ENCODE results near the gene CNTNAP5. TPM values are rescaled to one million over a fixed set of nuclear protein-coding genes. Genes with fewer than 3 reads are reported as not detected.

CNTNAP5 gene
- total and polyA plus RNA-seq, 2 of the 8 experiments (the other 6 are each of a cell fraction or from before 2014, with no cell fraction given), result 0.11 to 0.76 TPM

DNA sequence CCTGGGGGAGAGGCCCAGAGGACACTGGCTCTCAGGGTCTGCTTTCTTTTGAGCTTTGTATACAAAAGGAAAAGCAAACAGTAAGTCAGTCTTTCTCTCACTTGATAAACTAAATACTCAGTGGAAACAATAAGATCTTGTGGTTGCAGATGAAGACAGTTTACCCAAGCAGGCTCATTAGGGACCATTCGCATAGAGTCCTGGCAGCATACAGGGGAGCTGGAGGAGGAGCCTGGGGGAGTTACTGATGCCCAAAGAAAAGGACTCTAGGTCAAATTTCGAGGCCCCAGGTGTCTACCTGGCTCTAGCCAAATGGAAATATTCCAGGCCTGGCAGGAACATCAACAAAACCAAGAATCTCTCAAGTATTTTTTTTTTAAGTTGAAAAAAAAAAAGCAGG, 225.3 kb downstream of the CNTNAP5 start:
- Histone ChIP-seq H3K79me2 (ENCODE audit: control insufficient read depth in 1 of 2, insufficient read depth in 2 of 2, low read length in 2 of 2) (no peaks in the 10 kb centered on the region), H3K4ac (replicated peaks; ENCODE audit: insufficient read length, low read depth, low read length) (no peak overlapping the region), H3K4me1 (replicated peaks in 1 of 4; ENCODE audit: control insufficient read depth in 3 of 4, insufficient read depth in 4 of 4, low read length in 3 of 4) (peaks cover 0 to 2% (median 0%) of the 10 kb centered on the region in 4 experiments; a peak in 1 of 7 replicates), H3K4me2 (ENCODE audit: insufficient read depth in 1 of 2, low read depth in 2 of 2, low read length in 2 of 2) (no peak overlapping the region), H4K8ac (ENCODE audit: extremely low read depth, insufficient read depth, low read length) (no peak overlapping the region), H2BK15ac (ENCODE audit: low read length) (no peak overlapping the region), H4K91ac (replicated peaks; ENCODE audit: insufficient read length, low read length) (no peak overlapping the region), H3K36me3 (ENCODE audit: control insufficient read depth in 2 of 4, insufficient read depth in 4 of 4, low read length in 3 of 4) (no peaks in the 10 kb centered on the region), H4K20me1 (replicated peaks in 1 of 2; ENCODE audit: control insufficient read depth in 1 of 2, insufficient read depth in 2 of 2, low read length in 2 of 2) (no peaks in the 10 kb centered on the region), H2AK5ac (ENCODE audit: low read depth, low read length) (no peak overlapping the region), H3K23ac (ENCODE audit: insufficient read length) (no peak overlapping the region), H3K27ac (ENCODE audit: low read depth, low read length) (no peak overlapping the region), H3K23me2 (ENCODE audit: low read depth, low read length) (no peaks in the 10 kb centered on the region), H3K56ac (replicated peaks; ENCODE audit: insufficient read length, low read depth, low read length) (no peak overlapping the region), H2BK12ac (ENCODE audit: low read depth, low read length) (no peak overlapping the region), H3K27me3 (replicated peaks in 1 of 4; ENCODE audit: control insufficient read depth in 3 of 4, extremely low read depth in 1 of 4, insufficient read depth in 3 of 4, low read length in 3 of 4) (no peaks in the 10 kb centered on the region), H4K5ac (ENCODE audit: insufficient read length, low read depth, low read length) (no peak overlapping the region), H3K4me3 (ENCODE audit: extremely low read depth in 1 of 4, insufficient read depth in 2 of 4, low read depth in 3 of 4, low read length in 4 of 4) (no peak overlapping the region), H3K9ac (replicated peaks in 1 of 4; ENCODE audit: extremely low read depth in 1 of 4, low read depth in 3 of 4, low read length in 3 of 4) (no peak overlapping the region), H3K18ac (ENCODE audit: extremely low read depth, low read length) (no peak overlapping the region), H3K14ac (ENCODE audit: insufficient read length) (no peak overlapping the region), H2BK120ac (replicated peaks; ENCODE audit: low read depth, low read length) (no peak overlapping the region), H2BK20ac (ENCODE audit: low read length) (no peak overlapping the region), H2BK5ac (ENCODE audit: low read depth, low read length) (no peak overlapping the region), H3K79me1 (ENCODE audit: low read depth, low read length) (no peaks in the 10 kb centered on the region), H3K9me3 (ENCODE audit: insufficient read depth in 2 of 2, low read depth in 1 of 2, low read length in 1 of 2) (no peaks in the 10 kb centered on the region), H2AFZ (ENCODE audit: low read length) (no peak overlapping the region)
- DNase-seq (ENCODE audit: low read depth in 1 of 2, low spot score in 2 of 2) (no peak), FAIRE-seq (no peak)
- POLR2A ChIA-PET (ENCODE audit: partially characterized antibody), result no interaction called here
- WGBS, 2 experiments (ENCODE audit: extremely low coverage in 1 of 2, insufficient coverage in 1 of 2, insufficient read length in 1 of 2, insufficient replicate concordance in 2 of 2, low coverage in 1 of 2, low lambda C conversion rate in 2 of 2, missing lambda C conversion rate in 1 of 2), result 100% methylated on average over 2 of the region's 2 CpGs; no CpG with 5 or more reads in 1 of the 2 experiments
- CTCF ChIA-PET (ENCODE audit: partially characterized antibody), result interaction anchor here (1.0 to 1.3 kb wide), 2 partner anchors 36 to 554 kb away, joined by 4 read pairs; no protein-coding TSS in a partner anchor
- TF ChIP-seq BACH1 (IDR thresholded peaks at IDR 0.05; ENCODE audit: low read length) (no peak), NRF1 (IDR thresholded peaks at IDR 0.05; ENCODE audit: low read depth, low read length) (no peak), CTBP2 (IDR thresholded peaks at IDR 0.05; ENCODE audit: borderline replicate concordance, insufficient read depth, insufficient read length, low read length) (no peak), RXRA (IDR thresholded peaks at IDR 0.05; ENCODE audit: insufficient read depth, low read depth, low read length) (no peak), TBP (IDR thresholded peaks at IDR 0.05; ENCODE audit: low read depth, low read length) (no peak), USF2 (IDR thresholded peaks at IDR 0.05; ENCODE audit: low read length) (no peak), GABPA (IDR thresholded peaks at IDR 0.05; ENCODE audit: borderline replicate concordance, insufficient read depth, low read length) (no peak), BRCA1 (IDR thresholded peaks at IDR 0.05; ENCODE audit: low read depth, low read length) (no peak), POU5F1 (IDR thresholded peaks at IDR 0.05; ENCODE audit: low read depth, low read length) (no peak), TAF1 (IDR thresholded peaks at IDR 0.05; ENCODE audit: low read depth, low read length) (no peak), SIRT6 (IDR thresholded peaks at IDR 0.05; ENCODE audit: low read length) (no peak), ASH2L (IDR thresholded peaks at IDR 0.05; ENCODE audit: low read length) (no peak), POLR2A (IDR thresholded peaks at IDR 0.05; ENCODE audit: control extremely low read depth in 1 of 2, low read depth in 2 of 2, low read length in 2 of 2) (no peak), RAD21 (IDR thresholded peaks at IDR 0.05 in 1 of 2, conservative IDR thresholded peaks at IDR 0.05 in 1 of 2; ENCODE audit: low read depth in 2 of 2, low read length in 2 of 2) (no peak), KDM5A (IDR thresholded peaks at IDR 0.05; ENCODE audit: low read length) (no peak)

Data from H1 (cell line).